Esophagus muscularis mucosa (tissue), 4 donors: ENCODE results near the gene EYA2. TPM values are rescaled to one million over a fixed set of nuclear protein-coding genes. Genes with fewer than 3 reads are reported as not detected.

Experiments
- DNase-seq: peaks from one replicate; pipeline ENCODE4 v3.0.0-alpha.2; 2017; ENCODE audit errors: extremely low spot score
- H3K27ac ChIP-seq, 4 donors: fragments of 200-600 bp; sonication (generic); replicated peaks in 1 of 4; 1 replicate in 3 of 4; 2 replicates in 1 of 4; pipeline ENCODE4 v1.5.1; 2016 to 2019; ENCODE audit warnings: mild to moderate bottlenecking in 1 of 4
- H3K27me3 ChIP-seq, 4 donors: fragments of 200-600 bp; sonication (generic); one replicate each; pipeline versions ENCODE4 v1.5.1 to v1.6.0; 2016 to 2019
- H3K36me3 ChIP-seq, 4 donors: fragments of 200-600 bp; sonication (generic); one replicate each; pipeline ENCODE4 v1.5.1; 2016 to 2019
- H3K4me1 ChIP-seq, 4 donors: fragments of 200-600 bp; sonication (generic); one replicate each; pipeline ENCODE4 v1.5.1; 2016 to 2019
- H3K4me3 ChIP-seq, 4 donors: fragments of 200-600 bp; sonication (generic); 1 replicate in 2 of 4; 2 replicates in 2 of 4; pipeline ENCODE4 v1.5.1; 2016 to 2019; ENCODE audit warnings: mild to moderate bottlenecking in 4 of 4, moderate library complexity in 1 of 4
- H3K9me3 ChIP-seq, 4 donors: fragments of 200-600 bp; sonication (generic); 1 replicate in 3 of 4; 2 replicates in 1 of 4; pipeline ENCODE4 v1.5.1; 2016 to 2019
- EP300 ChIP-seq: sonication (generic); formaldehyde crosslinking; IDR thresholded peaks from one replicate; pipeline ENCODE4 v1.6.1; 2017; ENCODE audit warnings: antibody characterized with exemption
- POLR2A ChIP-seq: fragments of 450-650 bp; IDR thresholded peaks from one replicate; pipeline ENCODE4 v1.6.1; 2017; ENCODE audit warnings: antibody characterized with exemption, moderate library complexity, mild to moderate bottlenecking, low read depth
- POLR2AphosphoS5 ChIP-seq, 2 donors: sonication (generic); formaldehyde crosslinking; IDR thresholded peaks; one replicate each; pipeline ENCODE4 v1.6.1; 2017; ENCODE audit warnings: antibody characterized with exemption in 2 of 2
- WGBS: methylation state at CpG from one replicate; pipeline ENCODE4 v1.1.5; 2018; 5-methylcytosine and 5-hydroxymethylcytosine counted together
- intact Hi-C: fragments of 100-400 bp; cut with DNase I; formaldehyde crosslinking; loops from one replicate; pipeline ENCODE4 v1.15.1; 2023
- total RNA-seq, 4 donors: library from RNA; depleted of rRNA; stranded (reverse); fragments of >200 nt; gene quantifications; one replicate each; pipeline versions ENCODE4 v1.1.0 to v1.2.1, GENCODE V29; 2016
- TF ChIP-seq, protein P1 (sequence below), 3 experiments: fragments of 200-600 bp in 2 of 3; fragments of 450-650 bp in 1 of 3; sonication (generic) in 2 of 3; IDR thresholded peaks; one replicate each; pipeline ENCODE4 v1.5.1; 2017 to 2019; ENCODE audit warnings: antibody characterized with exemption in 3 of 3, mild to moderate bottlenecking in 2 of 3, moderate library complexity in 1 of 3

Gene EYA2
- total RNA-seq, 4 donors from 2014 or later: 1.2 to 5.9 (median 4.2) TPM

DNA sequence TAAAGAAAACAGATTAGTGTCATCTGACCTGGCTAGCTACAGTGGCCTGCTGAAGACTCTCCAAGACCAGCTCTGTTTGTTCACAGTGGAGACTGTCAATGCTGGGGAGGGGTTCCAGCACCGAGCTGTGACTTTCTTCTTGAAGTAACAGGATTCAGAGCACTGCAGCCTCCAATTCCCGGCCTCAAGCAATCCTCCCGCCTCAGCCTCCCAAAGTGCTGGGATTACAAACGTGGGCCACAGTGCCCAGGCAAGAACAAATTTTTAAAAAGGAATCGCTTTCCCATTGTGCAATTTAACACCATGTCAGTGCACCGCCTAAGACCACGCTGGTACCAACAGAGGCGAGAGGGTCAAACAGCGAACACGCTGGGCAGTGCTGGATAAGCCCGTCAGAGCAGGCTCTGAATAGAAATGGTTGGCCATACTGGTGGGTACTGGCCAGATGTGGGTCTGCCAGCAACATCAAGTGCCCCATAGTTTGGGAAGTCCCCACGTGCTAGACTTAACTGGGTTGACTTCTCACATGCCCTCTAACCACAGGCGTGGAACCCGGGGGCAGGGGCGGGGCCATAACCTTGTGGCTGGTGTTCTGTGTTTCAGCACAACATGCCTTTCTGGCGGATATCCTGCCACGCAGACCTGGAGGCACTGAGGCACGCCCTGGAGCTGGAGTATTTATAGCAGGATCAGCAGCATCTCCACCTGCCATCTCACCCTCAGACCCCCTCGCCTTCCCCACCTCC, 293.0 kb downstream of the EYA2 start:
- no peaks in the 10 kb centered on the region for H3K9me3 ChIP-seq
- peaks cover 0 to 12% (median 0%) of the 10 kb centered on the region in 4 donors for H3K36me3 ChIP-seq
- no peak overlapping the region for H3K27ac ChIP-seq
- WGBS: 88% methylated on average over 17 of the region's 19 CpGs
- TF ChIP-seq EP300: no peak
- peak; percentile 14 for TF ChIP-seq POLR2A
- intact Hi-C loops: no loop called here
- no peak for DNase-seq
- H3K4me1 ChIP-seq: no peaks in the 10 kb centered on the region
- no peaks in the 10 kb centered on the region for H3K27me3 ChIP-seq
- H3K4me3 ChIP-seq: no peak overlapping the region

DNA sequence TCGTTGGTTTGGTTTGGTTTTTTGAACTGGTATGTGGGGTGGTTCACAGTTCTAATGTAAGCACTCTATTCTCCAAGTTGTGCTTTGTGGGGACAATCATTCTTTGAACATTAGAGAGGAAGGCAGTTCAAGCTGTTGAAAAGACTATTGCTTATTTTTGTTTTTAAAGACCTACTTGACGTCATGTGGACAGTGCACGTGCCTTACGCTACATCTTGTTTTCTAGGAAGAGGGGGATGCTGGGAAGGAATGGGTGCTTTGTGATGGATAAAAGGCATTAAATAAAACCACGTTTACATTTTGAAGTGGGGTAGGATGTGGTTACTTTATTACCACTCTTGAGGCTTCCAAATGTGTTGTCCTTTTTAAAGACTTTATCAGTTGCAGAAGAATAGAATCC, 293.9 kb downstream of the EYA2 start:
- H3K27ac ChIP-seq: no peak overlapping the region
- no peaks in the 10 kb centered on the region for H3K27me3 ChIP-seq
- H3K9me3 ChIP-seq: no peaks in the 10 kb centered on the region
- no peak for DNase-seq
- no peaks in the 10 kb centered on the region for H3K4me1 ChIP-seq
- intact Hi-C loops: no loop called here
- 68% methylated on average over 5 of the region's 5 CpGs for WGBS
- H3K36me3 ChIP-seq: peaks cover 0 to 8% (median 0%) of the 10 kb centered on the region in 4 donors
- H3K4me3 ChIP-seq: no peak overlapping the region
- TF ChIP-seq EP300 (no peak), POLR2AphosphoS5 (IDR thresholded peaks at IDR 0.05) (no peak), POLR2A (no peak)
- TF ChIP-seq, protein P1, sequence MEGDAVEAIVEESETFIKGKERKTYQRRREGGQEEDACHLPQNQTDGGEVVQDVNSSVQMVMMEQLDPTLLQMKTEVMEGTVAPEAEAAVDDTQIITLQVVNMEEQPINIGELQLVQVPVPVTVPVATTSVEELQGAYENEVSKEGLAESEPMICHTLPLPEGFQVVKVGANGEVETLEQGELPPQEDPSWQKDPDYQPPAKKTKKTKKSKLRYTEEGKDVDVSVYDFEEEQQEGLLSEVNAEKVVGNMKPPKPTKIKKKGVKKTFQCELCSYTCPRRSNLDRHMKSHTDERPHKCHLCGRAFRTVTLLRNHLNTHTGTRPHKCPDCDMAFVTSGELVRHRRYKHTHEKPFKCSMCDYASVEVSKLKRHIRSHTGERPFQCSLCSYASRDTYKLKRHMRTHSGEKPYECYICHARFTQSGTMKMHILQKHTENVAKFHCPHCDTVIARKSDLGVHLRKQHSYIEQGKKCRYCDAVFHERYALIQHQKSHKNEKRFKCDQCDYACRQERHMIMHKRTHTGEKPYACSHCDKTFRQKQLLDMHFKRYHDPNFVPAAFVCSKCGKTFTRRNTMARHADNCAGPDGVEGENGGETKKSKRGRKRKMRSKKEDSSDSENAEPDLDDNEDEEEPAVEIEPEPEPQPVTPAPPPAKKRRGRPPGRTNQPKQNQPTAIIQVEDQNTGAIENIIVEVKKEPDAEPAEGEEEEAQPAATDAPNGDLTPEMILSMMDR (IDR thresholded peaks at IDR 0.05): no peak

DNA sequence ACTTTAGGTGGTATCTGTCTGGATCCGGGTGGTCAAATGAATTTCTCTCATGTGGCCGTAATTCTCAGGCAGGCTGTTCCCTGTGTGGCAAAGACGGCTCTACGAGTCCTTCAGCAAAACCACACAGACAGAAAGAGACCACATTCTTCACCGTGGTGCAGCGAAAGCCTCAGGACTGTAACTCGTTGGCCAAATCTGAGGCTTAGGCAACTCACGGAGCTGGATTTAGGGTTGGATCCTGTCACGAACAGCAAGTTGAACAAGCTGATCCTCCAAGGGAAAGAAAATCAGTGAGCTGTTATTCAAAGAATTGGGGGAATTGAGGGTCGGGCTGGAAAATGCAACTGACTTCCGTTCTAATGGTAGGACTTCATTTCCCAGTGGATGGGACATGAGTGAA, 294.4 kb downstream of the EYA2 start:
- WGBS: 77% methylated on average over 11 of the region's 11 CpGs
- no peaks in the 10 kb centered on the region for H3K4me1 ChIP-seq
- peaks cover 0 to 5% (median 0%) of the 10 kb centered on the region in 4 donors for H3K36me3 ChIP-seq
- TF ChIP-seq, protein P1 (IDR thresholded peaks at IDR 0.05): no peak
- TF ChIP-seq POLR2AphosphoS5 (IDR thresholded peaks at IDR 0.05): no peak
- TF ChIP-seq EP300: no peak
- no peak for TF ChIP-seq POLR2A
- H3K9me3 ChIP-seq: no peaks in the 10 kb centered on the region
- H3K27ac ChIP-seq: no peak overlapping the region
- H3K4me3 ChIP-seq: no peak overlapping the region
- DNase-seq: no peak
- H3K27me3 ChIP-seq: no peaks in the 10 kb centered on the region
- intact Hi-C loops: no loop called here

DNA sequence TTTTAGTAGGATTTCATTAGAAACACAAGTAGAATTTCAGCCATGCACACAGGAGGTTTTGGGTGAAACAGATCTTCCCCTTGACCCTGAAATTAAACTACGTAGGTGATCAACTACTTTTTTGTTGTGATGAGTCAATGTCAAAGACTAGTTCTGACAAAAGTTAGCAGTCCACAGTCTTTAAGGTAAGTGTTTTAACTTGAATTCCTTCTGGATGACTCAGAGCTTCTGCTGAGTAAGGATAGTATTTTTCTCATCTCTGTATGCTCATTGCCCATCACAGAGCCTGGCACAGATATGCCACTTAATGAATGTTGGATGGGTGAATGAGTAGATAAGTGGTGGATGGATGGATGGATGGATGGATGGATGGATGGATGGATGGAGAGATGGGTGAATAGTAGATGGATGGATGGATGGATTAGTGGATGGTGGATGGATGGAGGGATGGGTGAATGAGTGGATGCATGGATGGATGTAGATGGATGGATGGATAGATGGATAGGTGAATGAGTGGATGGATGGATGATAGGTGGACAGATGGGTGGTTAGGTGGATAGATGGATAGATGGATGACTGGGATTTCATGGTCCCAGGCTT, 296.5 kb downstream of the EYA2 start:
- Histone ChIP-seq H3K4me3 (no peak overlapping the region), H3K27me3 (no peaks in the 10 kb centered on the region), H3K4me1 (peaks cover 1 to 10% (median 5%) of the 10 kb centered on the region in 4 donors), H3K36me3 (peaks cover 0 to 5% (median 0%) of the 10 kb centered on the region in 4 donors), H3K9me3 (no peaks in the 10 kb centered on the region), H3K27ac (no peak overlapping the region)
- intact Hi-C loops: no loop called here
- DNase-seq: no peak
- TF ChIP-seq, protein P1 (IDR thresholded peaks at IDR 0.05): no peak
- TF ChIP-seq POLR2AphosphoS5 (IDR thresholded peaks at IDR 0.05) (no peak), POLR2A (no peak), EP300 (no peak)
- 85% methylated on average over 1 of the region's 1 CpG for WGBS

DNA sequence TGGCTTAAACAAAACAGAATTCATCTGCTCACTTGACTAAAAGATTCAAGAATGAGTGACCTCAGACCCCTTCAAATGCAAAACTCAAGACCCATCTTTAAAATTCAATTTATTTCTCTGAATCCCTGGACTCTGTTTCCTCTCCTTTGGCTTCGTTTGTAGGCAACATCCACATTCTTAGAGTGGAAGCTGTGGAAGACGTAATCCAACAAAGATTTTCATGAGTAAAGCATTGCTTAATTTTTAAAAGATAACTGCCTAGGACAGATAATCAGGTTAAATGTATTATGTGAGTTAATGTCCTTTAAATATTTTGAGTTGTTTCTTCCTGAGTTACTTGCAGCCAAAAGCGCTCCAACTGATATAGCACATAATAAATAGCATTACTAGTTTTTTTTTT, 297.3 kb downstream of the EYA2 start:
- intact Hi-C loops: no loop called here
- H3K27ac ChIP-seq: no peak overlapping the region
- no peaks in the 10 kb centered on the region for H3K27me3 ChIP-seq
- 94% methylated on average over 3 of the region's 3 CpGs for WGBS
- peaks cover 0 to 5% (median 0%) of the 10 kb centered on the region in 4 donors for H3K36me3 ChIP-seq
- H3K4me1 ChIP-seq: peaks cover 8 to 12% (median 10%) of the 10 kb centered on the region in 4 donors
- no peak overlapping the region for H3K4me3 ChIP-seq
- no peak for DNase-seq
- TF ChIP-seq EP300: no peak
- TF ChIP-seq POLR2AphosphoS5 (IDR thresholded peaks at IDR 0.05): no peak
- TF ChIP-seq POLR2A: no peak
- TF ChIP-seq, protein P1 (IDR thresholded peaks at IDR 0.05): no peak
- H3K9me3 ChIP-seq: no peaks in the 10 kb centered on the region
